Measurements from ENCODE around the gene CBLIF. TPM values are rescaled to one million over a fixed set of nuclear protein-coding genes. Genes with fewer than 3 reads are reported as not detected.
"Not testable (repeated sequence)": the region's sequence is repeated elsewhere in the genome, so short reads cannot be mapped to it uniquely, and the experiment has no call there.

The CBLIF gene
- total RNA-seq, 3 donors from 2014 or later = not detected

DNA sequence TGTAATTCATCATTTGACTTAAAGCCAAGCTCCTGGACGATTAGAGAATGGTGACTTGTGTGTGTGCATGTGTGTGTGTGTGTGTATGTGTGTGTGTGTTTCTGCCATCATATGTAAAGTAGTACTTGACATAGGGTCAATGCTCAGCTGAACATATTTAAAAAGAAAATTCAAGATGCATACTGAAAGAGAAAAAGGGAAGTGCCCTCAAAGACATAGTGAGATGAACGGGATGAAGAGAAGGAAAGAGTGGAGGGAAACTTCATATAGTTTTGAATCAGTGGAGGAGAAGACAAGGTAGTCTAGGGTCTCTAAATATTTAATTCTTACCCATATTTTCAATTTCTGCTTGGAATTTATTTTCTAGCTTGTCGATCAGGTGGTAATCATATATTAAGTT, 17.0 kb upstream of the CBLIF start:
- Mint-ChIP-seq H3K4me1 (ENCODE audit: low read depth) (peaks cover 19% of the 10 kb centered on the region), H3K9me3 (no peaks in the 10 kb centered on the region), H3K27me3 (ENCODE audit: low read depth) (peaks cover 7% of the 10 kb centered on the region), H3K36me3 (ENCODE audit: insufficient read depth) (no peaks in the 10 kb centered on the region), H3K4me3 (no peak overlapping the region)
- ATAC-seq (no peak), DNase-seq (no peak)

- no peaks in the 10 kb centered on the region for H3K9me3 Mint-ChIP-seq
- H3K4me1 Mint-ChIP-seq (ENCODE audit: low read depth) = peaks cover 25% of the 10 kb centered on the region
- no peak for DNase-seq
- H3K36me3 Mint-ChIP-seq (ENCODE audit: insufficient read depth) = no peaks in the 10 kb centered on the region
- no peak for ATAC-seq
- no peak overlapping the region for H3K4me3 Mint-ChIP-seq
- peaks cover 3% of the 10 kb centered on the region for H3K27me3 Mint-ChIP-seq (ENCODE audit: low read depth)
Measured at GRCh38 chr11:59859673-59860072, 14.4 kb upstream of the CBLIF start.

GRCh38 chr11:59857439-59858434, 12.4 kb upstream of the CBLIF start:
- peaks cover 25% of the 10 kb centered on the region for H3K4me1 Mint-ChIP-seq (ENCODE audit: low read depth)
- H3K4me3 Mint-ChIP-seq = no peak overlapping the region
- DNase-seq = no peak
- no peaks in the 10 kb centered on the region for H3K36me3 Mint-ChIP-seq (ENCODE audit: insufficient read depth)
- peaks cover 8% of the 10 kb centered on the region for H3K27me3 Mint-ChIP-seq (ENCODE audit: low read depth)
- no peaks in the 10 kb centered on the region for H3K9me3 Mint-ChIP-seq
- peak; percentile 79 to 81 for ATAC-seq

DNA sequence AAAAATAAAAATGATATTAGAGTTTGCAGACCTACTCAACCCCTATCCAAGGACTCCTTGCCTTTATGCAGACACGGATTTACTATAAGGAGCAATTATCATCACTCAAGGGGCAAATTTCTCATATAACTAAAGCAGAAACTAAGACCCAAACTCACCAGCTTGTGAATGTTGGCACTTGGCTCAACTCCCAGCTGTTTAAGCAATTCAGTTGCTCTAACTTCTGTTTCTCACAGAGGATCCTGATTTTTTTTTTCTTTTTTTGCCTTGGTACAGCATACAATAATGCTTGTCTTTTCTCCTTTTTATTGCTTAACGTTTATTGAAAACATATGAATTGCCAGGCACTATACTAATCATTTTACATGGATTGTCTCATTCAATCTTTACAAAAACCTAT, 9.6 kb upstream of the CBLIF start:
- H3K9me3 Mint-ChIP-seq = no peaks in the 10 kb centered on the region
- DNase-seq = no peak
- ATAC-seq = no peak
- H3K4me1 Mint-ChIP-seq (ENCODE audit: low read depth) = peaks cover 25% of the 10 kb centered on the region
- no peak overlapping the region for H3K4me3 Mint-ChIP-seq
- peaks cover 13% of the 10 kb centered on the region for H3K27me3 Mint-ChIP-seq (ENCODE audit: low read depth)
- no peaks in the 10 kb centered on the region for H3K36me3 Mint-ChIP-seq (ENCODE audit: insufficient read depth)

DNA sequence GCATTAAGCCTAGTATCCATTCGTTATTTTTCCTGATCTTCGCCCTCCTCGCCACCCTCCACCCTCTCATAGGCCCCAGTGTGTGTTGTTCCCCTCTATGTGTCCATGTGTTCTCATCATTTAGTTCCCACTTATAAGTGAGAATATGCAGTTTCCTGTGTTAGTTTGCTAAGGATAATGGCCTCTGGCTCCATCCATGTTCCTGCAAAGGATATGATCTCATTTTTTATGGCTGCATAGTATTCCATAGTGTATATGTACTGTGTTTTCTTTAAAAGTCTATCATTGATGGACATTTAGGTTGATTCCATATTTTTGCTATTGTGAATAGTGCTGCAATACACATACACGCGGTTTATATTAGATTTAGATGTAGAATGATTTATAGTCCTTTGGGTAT, 6.1 kb upstream of the CBLIF start:
- not testable (repeated sequence) for H3K4me1 Mint-ChIP-seq (ENCODE audit: low read depth); ATAC-seq; H3K36me3 Mint-ChIP-seq (ENCODE audit: insufficient read depth); H3K9me3 Mint-ChIP-seq; H3K4me3 Mint-ChIP-seq; DNase-seq
- peaks cover 14% of the 10 kb centered on the region for H3K27me3 Mint-ChIP-seq (ENCODE audit: low read depth)

- not testable (repeated sequence) for ATAC-seq; H3K4me3 Mint-ChIP-seq; H3K36me3 Mint-ChIP-seq (ENCODE audit: insufficient read depth); H3K9me3 Mint-ChIP-seq; H3K4me1 Mint-ChIP-seq (ENCODE audit: low read depth); DNase-seq
- H3K27me3 Mint-ChIP-seq (ENCODE audit: low read depth) = peaks cover 12% of the 10 kb centered on the region
Measured at GRCh38 chr11:59849551-59849950, 4.3 kb upstream of the CBLIF start.

DNA sequence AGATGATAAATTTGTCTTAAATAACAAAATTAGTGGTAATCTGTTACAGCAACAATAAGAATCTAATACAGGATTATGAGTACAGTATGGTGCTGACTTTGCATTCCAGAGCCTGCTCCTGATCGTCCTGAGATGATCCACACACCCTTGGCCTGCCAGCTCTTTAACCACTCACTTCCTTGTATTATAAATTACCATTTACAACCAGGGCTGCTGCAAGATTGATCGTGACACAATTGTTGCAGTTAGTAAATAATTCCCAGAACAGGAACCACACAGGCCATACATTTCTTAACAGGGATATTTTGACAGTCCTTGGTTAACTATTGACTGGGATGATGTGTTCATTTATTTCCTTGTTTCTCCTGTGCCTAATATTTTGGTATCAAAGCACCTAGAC, 3.8 kb upstream of the CBLIF start:
- DNase-seq (no peak), ATAC-seq (no peak)
- Mint-ChIP-seq H3K27me3 (ENCODE audit: low read depth) (peaks cover 9% of the 10 kb centered on the region), H3K4me3 (no peak overlapping the region), H3K9me3 (no peaks in the 10 kb centered on the region), H3K36me3 (ENCODE audit: insufficient read depth) (no peaks in the 10 kb centered on the region), H3K4me1 (ENCODE audit: low read depth) (no peaks in the 10 kb centered on the region)

GRCh38 chr11:59848439-59848838, 3.1 kb upstream of the CBLIF start:
- not testable (repeated sequence) for H3K4me1 Mint-ChIP-seq (ENCODE audit: low read depth); ATAC-seq; H3K27me3 Mint-ChIP-seq (ENCODE audit: low read depth); H3K4me3 Mint-ChIP-seq; H3K36me3 Mint-ChIP-seq (ENCODE audit: insufficient read depth); H3K9me3 Mint-ChIP-seq; DNase-seq

DNA sequence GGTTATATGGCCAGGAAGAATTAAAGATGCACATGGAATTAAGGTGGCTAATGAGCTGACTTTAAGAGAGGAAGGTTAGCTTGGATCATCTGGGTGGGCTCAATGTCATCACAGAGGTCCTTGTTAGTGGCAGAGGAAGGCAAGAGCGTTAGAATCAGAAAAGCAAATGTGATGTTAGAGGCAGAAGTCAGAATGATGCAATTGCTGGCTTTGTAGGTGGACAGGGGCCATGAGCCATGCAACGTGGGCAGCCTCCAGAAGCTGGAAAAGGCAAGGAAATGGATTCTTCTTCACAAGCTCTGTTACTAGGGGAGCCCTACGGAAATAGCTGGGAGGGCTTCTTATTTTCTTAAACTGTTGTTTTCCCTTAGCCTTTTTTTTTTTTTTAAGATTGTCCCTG, 2.3 kb upstream of the CBLIF start:
- Mint-ChIP-seq H3K36me3 (ENCODE audit: insufficient read depth) (no peaks in the 10 kb centered on the region), H3K9me3 (no peaks in the 10 kb centered on the region), H3K27me3 (ENCODE audit: low read depth) (peaks cover 11% of the 10 kb centered on the region), H3K4me3 (no peak overlapping the region), H3K4me1 (ENCODE audit: low read depth) (no peaks in the 10 kb centered on the region)
- DNase-seq (no peak), ATAC-seq (no peak)

GRCh38 chr11:59846556-59846955, 1.3 kb upstream of the CBLIF start:
- H3K27me3 Mint-ChIP-seq (ENCODE audit: low read depth) = peaks cover 16% of the 10 kb centered on the region
- no peak overlapping the region for H3K4me3 Mint-ChIP-seq
- H3K4me1 Mint-ChIP-seq (ENCODE audit: low read depth) = no peaks in the 10 kb centered on the region
- H3K9me3 Mint-ChIP-seq = no peaks in the 10 kb centered on the region
- H3K36me3 Mint-ChIP-seq (ENCODE audit: insufficient read depth) = no peaks in the 10 kb centered on the region
- DNase-seq = no peak
- ATAC-seq = no peak

DNA sequence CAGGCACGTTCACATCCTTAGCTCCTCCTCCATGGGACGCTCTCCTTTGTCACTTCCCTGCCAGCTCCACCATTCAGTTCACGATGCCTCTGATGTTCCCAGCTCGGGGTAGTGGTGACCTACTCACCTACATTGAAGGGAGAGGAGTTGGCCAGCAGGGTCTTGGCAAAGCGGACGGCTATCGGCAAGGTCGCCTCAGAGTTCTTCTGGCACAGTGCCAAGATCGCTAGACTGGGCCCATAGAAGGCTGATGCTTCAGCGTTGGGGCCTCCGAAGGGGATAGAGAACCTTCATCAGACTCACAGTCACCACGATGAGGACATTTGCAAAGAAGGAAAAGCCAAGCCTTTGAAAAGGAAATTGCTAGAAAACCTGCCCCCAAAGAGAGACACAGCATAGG, 3.0 kb downstream of the CBLIF start:
- no peaks in the 10 kb centered on the region for H3K4me1 Mint-ChIP-seq (ENCODE audit: low read depth)
- no peak overlapping the region for H3K4me3 Mint-ChIP-seq
- DNase-seq = no peak
- no peaks in the 10 kb centered on the region for H3K9me3 Mint-ChIP-seq
- ATAC-seq = no peak
- H3K27me3 Mint-ChIP-seq (ENCODE audit: low read depth) = peaks cover 11% of the 10 kb centered on the region
- H3K36me3 Mint-ChIP-seq (ENCODE audit: insufficient read depth) = no peaks in the 10 kb centered on the region

DNA sequence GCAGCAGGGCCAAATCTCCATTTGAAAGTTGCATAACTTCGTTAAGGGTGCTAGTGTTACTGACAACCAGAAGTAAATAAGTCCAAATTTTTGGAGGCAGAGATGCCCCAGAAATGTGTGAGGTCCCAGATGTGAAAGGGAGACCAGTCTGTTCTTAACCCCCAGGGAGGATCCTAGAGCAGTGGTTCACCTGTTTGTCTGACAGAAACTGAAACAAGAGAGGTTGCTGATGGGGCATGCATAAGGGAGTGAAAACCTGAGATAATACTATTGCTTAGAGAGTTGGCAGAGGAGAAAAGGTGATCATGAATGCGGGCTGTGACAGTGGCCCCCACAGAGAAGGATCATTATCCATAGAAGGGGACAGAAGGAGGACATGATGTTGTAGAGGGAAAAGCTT, 3.8 kb downstream of the CBLIF start:
- DNase-seq (no peak), ATAC-seq (no peak)
- no peaks in the 10 kb centered on the region for H3K4me1 Mint-ChIP-seq (ENCODE audit: low read depth)
- peaks cover 11% of the 10 kb centered on the region for H3K27me3 Mint-ChIP-seq (ENCODE audit: low read depth)
- no peak overlapping the region for H3K4me3 Mint-ChIP-seq
- no peaks in the 10 kb centered on the region for H3K9me3 Mint-ChIP-seq
- no peaks in the 10 kb centered on the region for H3K36me3 Mint-ChIP-seq (ENCODE audit: insufficient read depth)

DNA sequence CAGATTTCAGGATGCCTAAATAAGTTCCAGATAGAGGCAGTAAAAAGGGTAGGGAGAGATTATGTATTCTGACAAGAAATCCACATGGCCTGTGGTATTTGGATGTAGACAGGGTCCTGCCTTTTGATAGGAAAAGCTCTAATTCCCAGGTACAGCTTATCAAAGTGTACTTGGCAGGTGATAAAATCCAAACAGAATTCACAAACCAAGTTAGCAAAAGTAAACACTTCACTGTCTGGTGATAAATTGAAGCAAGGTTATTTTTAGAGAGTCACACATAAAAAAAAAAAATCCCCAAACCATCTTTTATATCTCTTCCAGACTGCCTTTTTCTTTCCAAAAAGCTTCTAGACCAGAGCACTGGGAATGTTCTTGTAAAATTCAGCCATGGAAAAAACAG, 5.7 kb downstream of the CBLIF start:
- Mint-ChIP-seq H3K9me3 (no peaks in the 10 kb centered on the region), H3K36me3 (ENCODE audit: insufficient read depth) (no peaks in the 10 kb centered on the region), H3K4me3 (no peak overlapping the region), H3K27me3 (ENCODE audit: low read depth) (peaks cover 14% of the 10 kb centered on the region), H3K4me1 (ENCODE audit: low read depth) (no peaks in the 10 kb centered on the region)
- ATAC-seq (no peak), DNase-seq (no peak)

GRCh38 chr11:59833602-59834001, 11.7 kb downstream of the CBLIF start:
- ATAC-seq (no peak), DNase-seq (no peak)
- Mint-ChIP-seq H3K36me3 (ENCODE audit: insufficient read depth) (no peaks in the 10 kb centered on the region), H3K27me3 (ENCODE audit: low read depth) (peaks cover 5% of the 10 kb centered on the region), H3K9me3 (no peaks in the 10 kb centered on the region), H3K4me3 (no peak overlapping the region), H3K4me1 (ENCODE audit: low read depth) (no peaks in the 10 kb centered on the region)

- Mint-ChIP-seq H3K36me3 (ENCODE audit: insufficient read depth) (no peaks in the 10 kb centered on the region), H3K9me3 (no peaks in the 10 kb centered on the region), H3K4me1 (ENCODE audit: low read depth) (no peaks in the 10 kb centered on the region), H3K4me3 (no peak overlapping the region), H3K27me3 (ENCODE audit: low read depth) (peaks cover 1% of the 10 kb centered on the region)
- DNase-seq (no peak), ATAC-seq (no peak)
Measured at GRCh38 chr11:59829358-59829757, 15.9 kb downstream of the CBLIF start.

All from activated T-cell treated with anti-CD3 and anti-CD28 coated beads, Interleukin-2, amount 50 U/mL, for 4 hours (primary cell).